GM12878 (cell line): ENCODE results near the gene ATP2A2.

Experiments
- ASH2L ChIP-seq: fragments of 300-600, 200-600 bp; sonication (generic); IDR thresholded peaks from 2 replicates; pipeline ENCODE4 v1.6.1; 2017; ENCODE audit warnings: low read depth, mild to moderate bottlenecking, borderline replicate concordance
- EP300 ChIP-seq, 2 experiments: fragments of 150-350 bp in 1 of 2; IDR thresholded peaks; 2 replicates each; pipeline ENCODE4 v1.6.1; 2011 to 2012; ENCODE audit warnings: low read depth in 2 of 2, low read length in 2 of 2, borderline replicate concordance in 1 of 2, improper control_type of control experiment in 1 of 2, inconsistent platforms in 1 of 2; ENCODE audit not compliant: control insufficient read depth in 1 of 2
- HDAC2 ChIP-seq: fragments of 200-600 bp; sonication (generic); IDR thresholded peaks from 2 replicates; pipeline ENCODE4 v1.6.1; 2017
- IRF4 ChIP-seq: IDR thresholded peaks from 2 replicates; pipeline ENCODE4 v1.6.1; 2011; ENCODE audit warnings: low read depth, low read length
- KAT2A ChIP-seq: conservative IDR thresholded peaks from 2 replicates; pipeline ENCODE4 v1.6.1; 2011; ENCODE audit warnings: low read depth, low read length; ENCODE audit not compliant: control insufficient read depth
- POLR2A ChIP-seq: IDR thresholded peaks from 2 replicates; pipeline ENCODE4 v1.6.1; 2011; ENCODE audit warnings: low read depth, mild to moderate bottlenecking, low read length
- POLR2AphosphoS5 ChIP-seq: IDR thresholded peaks from 2 replicates; pipeline ENCODE4 v1.6.1; 2011; ENCODE audit warnings: mild to moderate bottlenecking, low read length, inconsistent platforms
- RBBP5 ChIP-seq: fragments of 200-600 bp; sonication (generic); conservative IDR thresholded peaks from 2 replicates; pipeline ENCODE4 v1.6.1; 2016
- RCOR1 ChIP-seq: conservative IDR thresholded peaks from 2 replicates; pipeline ENCODE4 v1.6.1; 2012; ENCODE audit warnings: low read depth, low read length, improper control_type of control experiment
- TBL1XR1 ChIP-seq: IDR thresholded peaks from 2 replicates; pipeline ENCODE4 v1.6.1; 2012; ENCODE audit warnings: low read depth, low read length, improper control_type of control experiment
- USF2 ChIP-seq: IDR thresholded peaks from 2 replicates; pipeline ENCODE4 v1.6.1; 2011; ENCODE audit warnings: low read depth, low read length, improper control_type of control experiment, borderline replicate concordance
- ZNF384 ChIP-seq: IDR thresholded peaks from 2 replicates; pipeline ENCODE4 v1.6.1; 2012; ENCODE audit warnings: low read depth, mild to moderate bottlenecking, low read length, improper control_type of control experiment, borderline replicate concordance
- ZZZ3 ChIP-seq: IDR thresholded peaks from 2 replicates; pipeline ENCODE4 v1.6.1; 2011; ENCODE audit warnings: low read depth; ENCODE audit not compliant: control insufficient read depth, insufficient read length
- TF ChIP-seq, protein P1 (sequence below), 3 experiments: IDR thresholded peaks in 2 of 3; conservative IDR thresholded peaks in 1 of 3; 2 replicates each; pipeline ENCODE4 v1.5.1; 2011; ENCODE audit warnings: low read depth in 3 of 3, low read length in 3 of 3, mild to moderate bottlenecking in 3 of 3, control low read depth in 2 of 3, moderate library complexity in 2 of 3, inconsistent platforms in 1 of 3, mixed read lengths in 1 of 3; ENCODE audit not compliant: control insufficient read depth in 2 of 3, insufficient read depth in 1 of 3; ENCODE audit errors: extremely low read depth in 1 of 3

DNA sequence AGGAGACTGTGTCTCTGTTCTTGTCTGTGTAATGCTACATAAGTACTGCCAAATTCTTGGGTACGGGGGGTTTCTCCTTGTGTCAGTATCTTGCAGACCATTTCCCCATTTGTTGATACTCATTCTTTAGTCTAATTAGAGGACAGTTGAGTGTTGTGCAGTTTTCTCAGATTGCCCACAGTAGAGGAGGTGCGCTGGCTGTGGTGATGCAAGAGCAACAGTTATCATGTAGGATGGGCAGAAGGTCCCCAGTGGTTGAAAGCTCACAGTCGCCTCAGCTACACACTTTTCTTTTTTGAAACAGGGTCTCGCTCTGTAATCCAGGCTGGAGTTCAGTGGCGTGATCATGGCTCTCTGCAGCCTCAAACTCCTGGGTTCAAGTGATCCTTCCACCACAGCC, 37.8 kb upstream of the ATP2A2 start:
- TF ChIP-seq, protein P1, sequence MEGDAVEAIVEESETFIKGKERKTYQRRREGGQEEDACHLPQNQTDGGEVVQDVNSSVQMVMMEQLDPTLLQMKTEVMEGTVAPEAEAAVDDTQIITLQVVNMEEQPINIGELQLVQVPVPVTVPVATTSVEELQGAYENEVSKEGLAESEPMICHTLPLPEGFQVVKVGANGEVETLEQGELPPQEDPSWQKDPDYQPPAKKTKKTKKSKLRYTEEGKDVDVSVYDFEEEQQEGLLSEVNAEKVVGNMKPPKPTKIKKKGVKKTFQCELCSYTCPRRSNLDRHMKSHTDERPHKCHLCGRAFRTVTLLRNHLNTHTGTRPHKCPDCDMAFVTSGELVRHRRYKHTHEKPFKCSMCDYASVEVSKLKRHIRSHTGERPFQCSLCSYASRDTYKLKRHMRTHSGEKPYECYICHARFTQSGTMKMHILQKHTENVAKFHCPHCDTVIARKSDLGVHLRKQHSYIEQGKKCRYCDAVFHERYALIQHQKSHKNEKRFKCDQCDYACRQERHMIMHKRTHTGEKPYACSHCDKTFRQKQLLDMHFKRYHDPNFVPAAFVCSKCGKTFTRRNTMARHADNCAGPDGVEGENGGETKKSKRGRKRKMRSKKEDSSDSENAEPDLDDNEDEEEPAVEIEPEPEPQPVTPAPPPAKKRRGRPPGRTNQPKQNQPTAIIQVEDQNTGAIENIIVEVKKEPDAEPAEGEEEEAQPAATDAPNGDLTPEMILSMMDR (IDR thresholded peaks at IDR 0.05 in 2 of 3, conservative IDR thresholded peaks at IDR 0.05 in 1 of 3; ENCODE audit: control insufficient read depth in 2 of 3, extremely low read depth in 1 of 3, insufficient read depth in 1 of 3, low read depth in 3 of 3, low read length in 3 of 3): no peak
- TF ChIP-seq USF2 (no peak), POLR2A (no peak), TBL1XR1 (no peak), RBBP5 (no peak), KAT2A (no peak), RCOR1 (no peak), EP300 (IDR thresholded peaks at IDR 0.05; ENCODE audit: borderline replicate concordance in 1 of 2, control insufficient read depth in 1 of 2, low read depth in 2 of 2, low read length in 2 of 2) (no peak), POLR2AphosphoS5 (no peak), HDAC2 (no peak), ASH2L (no peak), ZNF384 (no peak), IRF4 (no peak), ZZZ3 (no peak)
